H9 (cell line): ENCODE data around the gene LRSAM1. TPM values are rescaled to one million over a fixed set of nuclear protein-coding genes. Genes with fewer than 3 reads are reported as not detected.

ENCODE experiments used
- DNase-seq: peaks from one replicate; pipeline ENCODE4 v3.0.0-alpha.2; 2017
- H2AFZ ChIP-seq: one replicate; pipeline ENCODE4 v1.6.1; 2013; ENCODE audit warnings: mild to moderate bottlenecking, low read length, control low read depth, moderate library complexity
- H2AK5ac ChIP-seq: 2 replicates; pipeline ENCODE4 v1.6.1; 2013; ENCODE audit warnings: low read length, control low read depth, mixed read lengths; ENCODE audit not compliant: insufficient read length
- H2BK120ac ChIP-seq: one replicate; pipeline ENCODE4 v1.6.1; 2013; ENCODE audit warnings: low read depth, mild to moderate bottlenecking, low read length, control low read depth, inconsistent platforms; ENCODE audit not compliant: poor library complexity, severe bottlenecking
- H2BK12ac ChIP-seq: 2 replicates; pipeline ENCODE4 v1.6.1; 2013; ENCODE audit warnings: low read length, control low read depth, mixed read lengths, low read depth; ENCODE audit not compliant: insufficient read length
- H2BK15ac ChIP-seq: 2 replicates; pipeline ENCODE4 v1.6.1; 2013; ENCODE audit warnings: low read depth, low read length, control low read depth
- H2BK20ac ChIP-seq: one replicate; pipeline ENCODE4 v1.6.1; 2013; ENCODE audit warnings: low read depth, mild to moderate bottlenecking, low read length, control low read depth, inconsistent platforms; ENCODE audit not compliant: poor library complexity, severe bottlenecking
- H2BK5ac ChIP-seq: 2 replicates; pipeline ENCODE4 v1.6.1; 2013; ENCODE audit warnings: low read length, control low read depth, mixed read lengths; ENCODE audit not compliant: insufficient read length
- H3K14ac ChIP-seq: 2 replicates; pipeline ENCODE4 v1.6.1; 2013; ENCODE audit warnings: low read length, control low read depth; ENCODE audit not compliant: insufficient read depth
- H3K18ac ChIP-seq: 2 replicates; pipeline ENCODE4 v1.6.1; 2013; ENCODE audit warnings: low read depth, mild to moderate bottlenecking, mixed read lengths, low read length, control low read depth; ENCODE audit not compliant: insufficient read length
- H3K23ac ChIP-seq: 2 replicates; pipeline ENCODE4 v1.6.1; 2013; ENCODE audit warnings: low read length, control low read depth, mixed read lengths, low read depth; ENCODE audit not compliant: insufficient read length
- H3K23me2 ChIP-seq: 2 replicates; pipeline ENCODE4 v1.6.1; 2013; ENCODE audit warnings: low read depth, mild to moderate bottlenecking, mixed read lengths, low read length, control low read depth; ENCODE audit not compliant: insufficient read length, poor library complexity, severe bottlenecking
- H3K27ac ChIP-seq: 2 replicates; pipeline ENCODE4 v1.5.1; 2013; ENCODE audit warnings: low read length, control low read depth, mixed read lengths, low read depth; ENCODE audit not compliant: insufficient read length
- H3K27me3 ChIP-seq: 2 replicates; pipeline ENCODE4 v1.6.1; 2013; ENCODE audit warnings: low read length, control low read depth, inconsistent platforms; ENCODE audit not compliant: insufficient read depth
- H3K4ac ChIP-seq: 2 replicates; pipeline ENCODE4 v1.6.1; 2013; ENCODE audit warnings: low read depth, mild to moderate bottlenecking, control low read depth, inconsistent platforms, low read length, moderate library complexity
- H3K4me1 ChIP-seq: 2 replicates; pipeline ENCODE4 v1.6.1; 2013; ENCODE audit warnings: low read length, control low read depth, inconsistent platforms; ENCODE audit not compliant: insufficient read depth
- H3K4me2 ChIP-seq: 2 replicates; pipeline ENCODE4 v1.6.1; 2013; ENCODE audit warnings: low read length, control low read depth, mixed read lengths; ENCODE audit not compliant: insufficient read length, insufficient read depth
- H3K56ac ChIP-seq: 2 replicates; pipeline ENCODE4 v1.6.1; 2013; ENCODE audit warnings: low read depth, mild to moderate bottlenecking, mixed read lengths, low read length, control low read depth; ENCODE audit not compliant: insufficient read length
- H3K79me1 ChIP-seq: 2 replicates; pipeline ENCODE4 v1.6.1; 2013; ENCODE audit warnings: low read depth, mild to moderate bottlenecking, moderate library complexity, low read length, control low read depth, inconsistent platforms; ENCODE audit not compliant: insufficient read depth, poor library complexity, severe bottlenecking
- H3K79me2 ChIP-seq: 2 replicates; pipeline ENCODE4 v1.6.1; 2013; ENCODE audit warnings: low read length, control low read depth, inconsistent platforms; ENCODE audit not compliant: insufficient read depth
- H3K9ac ChIP-seq: 2 replicates; pipeline ENCODE4 v1.6.1; 2013; ENCODE audit warnings: low read length, control low read depth, mixed read lengths; ENCODE audit not compliant: insufficient read length; ENCODE audit errors: extremely low read depth
- H3K9me3 ChIP-seq: one replicate; pipeline ENCODE4 v1.6.1; 2013; ENCODE audit warnings: low read depth, low read length, inconsistent platforms; ENCODE audit not compliant: control insufficient read depth
- H3T11ph ChIP-seq: one replicate; pipeline ENCODE4 v1.6.1; 2013; ENCODE audit warnings: mild to moderate bottlenecking, low read length, control low read depth, inconsistent platforms
- H4K20me1 ChIP-seq: one replicate; pipeline ENCODE4 v1.6.1; 2013; ENCODE audit not compliant: control insufficient read depth, insufficient read length, insufficient read depth
- H4K5ac ChIP-seq: 2 replicates; pipeline ENCODE4 v1.6.1; 2013; ENCODE audit warnings: low read depth, mild to moderate bottlenecking, mixed read lengths, low read length, control low read depth; ENCODE audit not compliant: insufficient read length
- H4K8ac ChIP-seq: replicated peaks from 2 replicates; pipeline ENCODE4 v1.6.1; 2013; ENCODE audit warnings: low read length, control low read depth, mixed read lengths, low read depth; ENCODE audit not compliant: insufficient read length
- H4K91ac ChIP-seq: 2 replicates; pipeline ENCODE4 v1.6.1; 2013; ENCODE audit warnings: low read depth, mild to moderate bottlenecking, moderate library complexity, mixed read lengths, low read length, control low read depth; ENCODE audit not compliant: insufficient read length
- H3K27ac Mint-ChIP-seq, 3 experiments: 2 replicates in 2 of 3; 3 replicates in 1 of 3; pipeline ENCODE4 v1.8.0; 2020 to 2021; ENCODE audit warnings: mixed read lengths in 3 of 3, mild to moderate bottlenecking in 1 of 3, moderate library complexity in 1 of 3
- H3K27me3 Mint-ChIP-seq: 2 replicates; pipeline ENCODE4 v1.8.0; 2021; ENCODE audit warnings: low read depth, mild to moderate bottlenecking, moderate library complexity, mixed read lengths
- H3K36me3 Mint-ChIP-seq, 3 experiments: 2 replicates in 2 of 3; 3 replicates in 1 of 3; pipeline ENCODE4 v1.8.0; 2020 to 2021; ENCODE audit warnings: low read depth in 3 of 3, mixed read lengths in 3 of 3; ENCODE audit not compliant: insufficient read depth in 1 of 3
- H3K4me1 Mint-ChIP-seq, 2 experiments: 2 replicates each; pipeline ENCODE4 v1.8.0; 2020; ENCODE audit warnings: mixed read lengths in 2 of 2
- H3K4me3 Mint-ChIP-seq, 2 experiments: 2 replicates in 1 of 2; 3 replicates in 1 of 2; pipeline ENCODE4 v1.8.0; 2020 to 2021; ENCODE audit warnings: mild to moderate bottlenecking in 2 of 2, mixed read lengths in 2 of 2, moderate library complexity in 1 of 2
- H3K9me3 Mint-ChIP-seq, 2 experiments: 2 replicates in 1 of 2; 3 replicates in 1 of 2; pipeline ENCODE4 v1.8.0; 2020; ENCODE audit warnings: mild to moderate bottlenecking in 2 of 2, mixed read lengths in 2 of 2, moderate library complexity in 1 of 2
- CTCF ChIP-seq: fragments of 200-600 bp; sonication (generic); conservative IDR thresholded peaks from 3 replicates; pipeline ENCODE4 v1.8.0; 2021; ENCODE audit warnings: antibody characterized with exemption, mild to moderate bottlenecking
- WGBS: extraction: QIAGEN DNeasy Blood & Tissue Kit; methylation state at CpG from one replicate; pipeline ENCODE4 v1.1.7; 2013; ENCODE audit warnings: missing lambda C conversion rate, low lambda C conversion rate, mixed read lengths; ENCODE audit not compliant: insufficient read length; ENCODE audit errors: extremely low coverage; 5-methylcytosine and 5-hydroxymethylcytosine counted together
- total RNA-seq: library from RNA; stranded (reverse); gene quantifications from 2 replicates; pipeline ENCODE4 v1.2.1, GENCODE V29; 2021

LRSAM1 gene
- total RNA-seq, 1 experiment from 2014 or later, result 16.2 TPM

GRCh38 chr9:127485995-127486394, 34.7 kb downstream of the LRSAM1 start:
- H4K20me1 ChIP-seq, result no peaks in the 10 kb centered on the region
- no CpG with 5 or more reads among the region's 11 CpGs for WGBS

More at GRCh38 chr9:127485995-127486394, 34.7 kb downstream of the LRSAM1 start:
- H3K9me3 ChIP-seq, result no peaks in the 10 kb centered on the region
- no peak overlapping the region for H4K91ac ChIP-seq
- H3K4me1 ChIP-seq, result no peaks in the 10 kb centered on the region
- TF ChIP-seq CTCF, result 0 out of 3 replicates have a peak, but pooled peaks have one; percentile 16
- Mint-ChIP-seq H3K4me3 (no peak overlapping the region), H3K27ac (peak overlapping the region in 2 of 3 experiments; percentile 41 to 87; a peak in 2 of 7 replicates), H3K27me3 (no peaks in the 10 kb centered on the region), H3K4me1 (peaks cover 4 to 8% of the 10 kb centered on the region in 2 experiments), H3K9me3 (no peaks in the 10 kb centered on the region), H3K36me3 (peaks cover 10 to 41% (median 18%) of the 10 kb centered on the region in 3 experiments)
- H3K4me2 ChIP-seq, result no peak overlapping the region
- no peak overlapping the region for H3K14ac ChIP-seq
- H3T11ph ChIP-seq, result no peak overlapping the region
- no peak overlapping the region for H4K5ac ChIP-seq
- DNase-seq, result no peak
- H3K56ac ChIP-seq, result no peak overlapping the region
- H3K79me1 ChIP-seq, result no peaks in the 10 kb centered on the region
- no peak overlapping the region for H3K23ac ChIP-seq
- no peak overlapping the region for H2AFZ ChIP-seq
- no peak overlapping the region for H2BK15ac ChIP-seq
- no peak overlapping the region for H2BK20ac ChIP-seq
- H3K23me2 ChIP-seq, result no peaks in the 10 kb centered on the region
- no peak overlapping the region for H2BK5ac ChIP-seq
- H3K18ac ChIP-seq, result no peak overlapping the region
- H3K9ac ChIP-seq, result no peak overlapping the region
- H3K27ac ChIP-seq, result no peak overlapping the region
- no peak overlapping the region for H3K4ac ChIP-seq
- no peak overlapping the region for H2BK120ac ChIP-seq
- H3K79me2 ChIP-seq, result no peaks in the 10 kb centered on the region
- no peak overlapping the region for H2AK5ac ChIP-seq
- H4K8ac ChIP-seq, result no peak overlapping the region
- H2BK12ac ChIP-seq, result no peak overlapping the region
- H3K27me3 ChIP-seq, result no peaks in the 10 kb centered on the region
